K562 (cell line): ENCODE results near the gene PPP1R9B. TPM values are rescaled to one million over a fixed set of nuclear protein-coding genes. Genes with fewer than 3 reads are reported as not detected.

Experiments
- CHCHD3 ChIP-seq: fragments of 250-450 bp; sonication (Bioruptor Pico); IDR thresholded peaks from 2 replicates; pipeline ENCODE4 v2.1.2; 2022; ENCODE audit warnings: mild to moderate bottlenecking
- CREB1 ChIP-seq, 2 experiments: sonication (generic) in 1 of 2; formaldehyde crosslinking in 1 of 2; IDR thresholded peaks; 2 replicates each; pipeline versions ENCODE4 v1.6.1 to v1.8.0; 2012 to 2022; ENCODE audit warnings: inconsistent platforms in 1 of 2, mild to moderate bottlenecking in 1 of 2, missing genetic modification reagents in 1 of 2, moderate library complexity in 1 of 2
- HCFC1 ChIP-seq: IDR thresholded peaks from 2 replicates; pipeline ENCODE4 v1.6.1; 2012; ENCODE audit warnings: low read depth, low read length, improper control_type of control experiment
- HDAC2 ChIP-seq: fragments of 450-650 bp; IDR thresholded peaks from 2 replicates; pipeline ENCODE4 v1.6.1; 2016; ENCODE audit warnings: mild to moderate bottlenecking
- HNRNPH1 ChIP-seq: fragments of 200-400 bp; formaldehyde crosslinking; optimal IDR thresholded peaks from 2 replicates; pipeline ENCODE3; 2017; ENCODE audit warnings: low read depth, mild to moderate bottlenecking, low read length, moderate library complexity
- MAZ ChIP-seq, 2 experiments: fragments of 450-650 bp in 1 of 2; sonication (generic) in 1 of 2; formaldehyde crosslinking; IDR thresholded peaks in 1 of 2; conservative IDR thresholded peaks in 1 of 2; 2 replicates each; pipeline versions ENCODE4 v1.4.0 to v1.5.0; 2020; ENCODE audit warnings: mild to moderate bottlenecking in 1 of 2, missing genetic modification reagents in 1 of 2
- MYNN ChIP-seq, 2 experiments: sonication (generic); formaldehyde crosslinking in 1 of 2; IDR thresholded peaks; 2 replicates each; pipeline versions ENCODE4 v1.5.0 to v1.6.1; 2016 to 2020; ENCODE audit warnings: antibody characterized with exemption in 1 of 2, missing genetic modification reagents in 1 of 2
- SMAD2 ChIP-seq: fragments of 150-350 bp; IDR thresholded peaks from 2 replicates; pipeline ENCODE4 v1.6.1; 2014; ENCODE audit warnings: low read depth, mild to moderate bottlenecking, low read length
- ZFP36 ChIP-seq: fragments of 150-350 bp; IDR thresholded peaks from 2 replicates; pipeline ENCODE4 v1.6.1; 2018; ENCODE audit warnings: low read length, low read depth; ENCODE audit not compliant: partially characterized antibody
- ZNF224 ChIP-seq: sonication (generic); formaldehyde crosslinking; IDR thresholded peaks from 2 replicates; pipeline ENCODE4 v1.8.0; 2022; ENCODE audit warnings: mild to moderate bottlenecking, missing genetic modification reagents
- ZNF263 ChIP-seq: sonication (generic); formaldehyde crosslinking; IDR thresholded peaks from 2 replicates; pipeline ENCODE4 v1.8.0; 2022; ENCODE audit warnings: mild to moderate bottlenecking, missing genetic modification reagents, borderline replicate concordance
- polyA plus RNA-seq, 8 experiments: library from polyadenylated mRNA; depleted of rRNA in 4 of 8; stranded (reverse) in 5 of 8; unstranded in 3 of 8; fragments of >200 nt; fragmentation: Nextera tagmentation in 2 of 8; fragmentation: Illumina TruSeq in 1 of 8; extraction: Ambion mirVana in 2 of 8; extraction: Trizol in 1 of 8; gene quantifications; 2 replicates each; pipeline versions ENCODE4 v1.2.1 to v1.2.3, GENCODE V29; 2011 to 2014; ENCODE audit warnings: inconsistent platforms in 1 of 8, missing spikeins in 1 of 8
- total RNA-seq, 7 experiments: library from RNA; depleted of rRNA in 6 of 7; stranded (reverse); fragments of >200 nt in 6 of 7; fragmentation: Illumina TruSeq in 2 of 7; extraction: Trizol in 2 of 7; gene quantifications; 2 replicates each; pipeline versions ENCODE4 v1.2.1 to v1.2.3, GENCODE V29; 2011 to 2021; ENCODE audit warnings: low replicate concordance in 1 of 7
- TF ChIP-seq, protein P1 (sequence below), 2 experiments: IDR thresholded peaks; 2 replicates each; pipeline ENCODE4 v1.6.1; 2012; ENCODE audit warnings: improper control_type of control experiment in 2 of 2, low read depth in 2 of 2, low read length in 2 of 2, borderline replicate concordance in 1 of 2
- TF ChIP-seq, protein P2 (sequence below), 2 experiments: fragments of 250-450 bp in 1 of 2; fragments of 450-650 bp in 1 of 2; sonication (Bioruptor Pico) in 1 of 2; IDR thresholded peaks; 2 replicates each; pipeline versions ENCODE4 v1.6.1 to v1.8.0; 2016 to 2021; ENCODE audit warnings: mild to moderate bottlenecking in 2 of 2, moderate library complexity in 2 of 2, missing compliant biosample characterization in 1 of 2, missing genetic modification characterization in 1 of 2
- TF ChIP-seq, protein P3 (sequence below), 3 experiments: IDR thresholded peaks in 2 of 3; conservative IDR thresholded peaks in 1 of 3; 2 replicates each; pipeline ENCODE4 v1.5.1; 2011 to 2012; ENCODE audit warnings: low read length in 3 of 3, mild to moderate bottlenecking in 3 of 3, control low read depth in 2 of 3, improper control_type of control experiment in 1 of 3, inconsistent platforms in 1 of 3, low read depth in 1 of 3, mixed read lengths in 1 of 3, moderate library complexity in 1 of 3; ENCODE audit not compliant: insufficient read depth in 2 of 3
- TF ChIP-seq, protein P4 (sequence below): fragments of 450-650 bp; IDR thresholded peaks from 2 replicates; pipeline ENCODE4 v1.6.1; 2014; ENCODE audit warnings: low read depth, mild to moderate bottlenecking, moderate library complexity, borderline replicate concordance
- TF ChIP-seq, protein P5 (sequence below): sonication (generic); formaldehyde crosslinking; IDR thresholded peaks from 2 replicates; pipeline ENCODE4 v1.8.1; 2022; ENCODE audit warnings: missing genetic modification reagents

PPP1R9B gene
- total and polyA plus RNA-seq, 9 of the 15 experiments (the other 6 are each of a cell fraction or from before 2014, with no cell fraction given): 0.10 to 63.5 (median 24.7) TPM

DNA sequence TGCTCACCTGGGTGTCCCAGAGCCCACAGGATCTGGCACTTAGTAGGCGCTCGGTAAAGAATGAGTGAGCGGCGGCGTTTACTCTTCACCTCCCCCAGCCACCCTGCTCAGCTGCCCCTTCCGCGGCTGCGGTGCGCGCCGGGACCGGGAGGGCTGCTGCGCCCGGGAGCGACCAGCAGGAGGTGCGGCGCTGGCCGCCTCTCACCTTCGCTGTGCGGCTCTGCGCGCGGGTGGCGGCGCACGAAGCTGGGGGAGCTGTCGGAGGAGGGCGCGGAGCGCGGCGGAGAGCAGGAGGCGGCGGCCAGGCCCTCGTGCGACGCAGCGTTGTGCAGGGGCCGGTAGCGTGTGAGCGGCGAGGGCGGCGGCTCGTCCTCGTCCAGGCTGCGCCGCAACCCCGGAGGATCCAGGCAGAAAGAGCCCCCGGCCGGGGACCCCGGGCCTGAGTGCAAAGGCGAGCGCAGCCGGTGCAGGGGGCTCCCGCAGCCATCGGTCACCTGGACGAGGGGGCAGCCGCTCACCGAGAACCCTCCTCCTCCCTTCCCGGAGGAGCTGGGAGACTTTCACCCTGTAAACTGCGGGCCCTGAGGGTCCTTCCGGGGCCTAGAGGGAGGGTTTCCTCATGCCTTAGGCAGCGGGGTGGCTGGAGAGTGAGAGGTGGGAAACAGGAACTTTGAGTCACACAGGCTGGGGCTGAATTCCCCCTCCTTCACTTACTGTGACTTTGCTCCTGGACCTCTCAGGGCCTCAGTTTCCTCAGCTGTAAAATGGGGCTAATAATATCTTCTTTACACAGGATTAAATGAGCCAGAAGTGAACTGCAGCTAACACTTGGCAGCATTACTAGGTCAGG, 33.0 kb downstream of the PPP1R9B start (continued):
- TF ChIP-seq, protein P1, sequence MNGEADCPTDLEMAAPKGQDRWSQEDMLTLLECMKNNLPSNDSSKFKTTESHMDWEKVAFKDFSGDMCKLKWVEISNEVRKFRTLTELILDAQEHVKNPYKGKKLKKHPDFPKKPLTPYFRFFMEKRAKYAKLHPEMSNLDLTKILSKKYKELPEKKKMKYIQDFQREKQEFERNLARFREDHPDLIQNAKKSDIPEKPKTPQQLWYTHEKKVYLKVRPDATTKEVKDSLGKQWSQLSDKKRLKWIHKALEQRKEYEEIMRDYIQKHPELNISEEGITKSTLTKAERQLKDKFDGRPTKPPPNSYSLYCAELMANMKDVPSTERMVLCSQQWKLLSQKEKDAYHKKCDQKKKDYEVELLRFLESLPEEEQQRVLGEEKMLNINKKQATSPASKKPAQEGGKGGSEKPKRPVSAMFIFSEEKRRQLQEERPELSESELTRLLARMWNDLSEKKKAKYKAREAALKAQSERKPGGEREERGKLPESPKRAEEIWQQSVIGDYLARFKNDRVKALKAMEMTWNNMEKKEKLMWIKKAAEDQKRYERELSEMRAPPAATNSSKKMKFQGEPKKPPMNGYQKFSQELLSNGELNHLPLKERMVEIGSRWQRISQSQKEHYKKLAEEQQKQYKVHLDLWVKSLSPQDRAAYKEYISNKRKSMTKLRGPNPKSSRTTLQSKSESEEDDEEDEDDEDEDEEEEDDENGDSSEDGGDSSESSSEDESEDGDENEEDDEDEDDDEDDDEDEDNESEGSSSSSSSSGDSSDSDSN (IDR thresholded peaks at IDR 0.05; ENCODE audit: borderline replicate concordance in 1 of 2, low read depth in 2 of 2, low read length in 2 of 2): peak; percentile 96 to 99; a peak in 3 of 4 replicates
- TF ChIP-seq, protein P2, sequence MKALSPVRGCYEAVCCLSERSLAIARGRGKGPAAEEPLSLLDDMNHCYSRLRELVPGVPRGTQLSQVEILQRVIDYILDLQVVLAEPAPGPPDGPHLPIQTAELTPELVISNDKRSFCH (CRISPR knock-in tag; IDR thresholded peaks at IDR 0.05): no peak
- TF ChIP-seq, protein P2 (tag; IDR thresholded peaks at IDR 0.05): 0 out of 2 replicates have a peak, but pooled peaks have one; percentile 38
- TF ChIP-seq CREB1 (IDR thresholded peaks at IDR 0.05) (peak; percentile 27; the same call in 1 of the 2 replicates), CREB1 (CRISPR knock-in tag; IDR thresholded peaks at IDR 0.05) (no peak), ZFP36 (peak; percentile 20), HCFC1 (no peak), HDAC2 (no peak), CHCHD3 (no peak), MYNN (IDR thresholded peaks at IDR 0.05) (no peak), MYNN (CRISPR knock-in tag; IDR thresholded peaks at IDR 0.05) (no peak), SMAD2 (no peak), MAZ (CRISPR knock-in tag; conservative IDR thresholded peaks at IDR 0.05 in 1 of 2, IDR thresholded peaks at IDR 0.05 in 1 of 2) (peak; percentile 58 to 68; a peak in 3 of 4 replicates), ZNF224 (0 out of 2 replicates have a peak, but pooled peaks have one; percentile 20), HNRNPH1 (no peak), ZNF263 (CRISPR knock-in tag) (no peak)
- TF ChIP-seq, protein P3, sequence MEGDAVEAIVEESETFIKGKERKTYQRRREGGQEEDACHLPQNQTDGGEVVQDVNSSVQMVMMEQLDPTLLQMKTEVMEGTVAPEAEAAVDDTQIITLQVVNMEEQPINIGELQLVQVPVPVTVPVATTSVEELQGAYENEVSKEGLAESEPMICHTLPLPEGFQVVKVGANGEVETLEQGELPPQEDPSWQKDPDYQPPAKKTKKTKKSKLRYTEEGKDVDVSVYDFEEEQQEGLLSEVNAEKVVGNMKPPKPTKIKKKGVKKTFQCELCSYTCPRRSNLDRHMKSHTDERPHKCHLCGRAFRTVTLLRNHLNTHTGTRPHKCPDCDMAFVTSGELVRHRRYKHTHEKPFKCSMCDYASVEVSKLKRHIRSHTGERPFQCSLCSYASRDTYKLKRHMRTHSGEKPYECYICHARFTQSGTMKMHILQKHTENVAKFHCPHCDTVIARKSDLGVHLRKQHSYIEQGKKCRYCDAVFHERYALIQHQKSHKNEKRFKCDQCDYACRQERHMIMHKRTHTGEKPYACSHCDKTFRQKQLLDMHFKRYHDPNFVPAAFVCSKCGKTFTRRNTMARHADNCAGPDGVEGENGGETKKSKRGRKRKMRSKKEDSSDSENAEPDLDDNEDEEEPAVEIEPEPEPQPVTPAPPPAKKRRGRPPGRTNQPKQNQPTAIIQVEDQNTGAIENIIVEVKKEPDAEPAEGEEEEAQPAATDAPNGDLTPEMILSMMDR (IDR thresholded peaks at IDR 0.05 in 2 of 3, conservative IDR thresholded peaks at IDR 0.05 in 1 of 3; ENCODE audit: insufficient read depth in 2 of 3, low read depth in 1 of 3, low read length in 3 of 3): peak; percentile 73 to 97 (median 81)
- TF ChIP-seq, protein P4, sequence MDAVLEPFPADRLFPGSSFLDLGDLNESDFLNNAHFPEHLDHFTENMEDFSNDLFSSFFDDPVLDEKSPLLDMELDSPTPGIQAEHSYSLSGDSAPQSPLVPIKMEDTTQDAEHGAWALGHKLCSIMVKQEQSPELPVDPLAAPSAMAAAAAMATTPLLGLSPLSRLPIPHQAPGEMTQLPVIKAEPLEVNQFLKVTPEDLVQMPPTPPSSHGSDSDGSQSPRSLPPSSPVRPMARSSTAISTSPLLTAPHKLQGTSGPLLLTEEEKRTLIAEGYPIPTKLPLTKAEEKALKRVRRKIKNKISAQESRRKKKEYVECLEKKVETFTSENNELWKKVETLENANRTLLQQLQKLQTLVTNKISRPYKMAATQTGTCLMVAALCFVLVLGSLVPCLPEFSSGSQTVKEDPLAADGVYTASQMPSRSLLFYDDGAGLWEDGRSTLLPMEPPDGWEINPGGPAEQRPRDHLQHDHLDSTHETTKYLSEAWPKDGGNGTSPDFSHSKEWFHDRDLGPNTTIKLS: no peak
- TF ChIP-seq, protein P5, sequence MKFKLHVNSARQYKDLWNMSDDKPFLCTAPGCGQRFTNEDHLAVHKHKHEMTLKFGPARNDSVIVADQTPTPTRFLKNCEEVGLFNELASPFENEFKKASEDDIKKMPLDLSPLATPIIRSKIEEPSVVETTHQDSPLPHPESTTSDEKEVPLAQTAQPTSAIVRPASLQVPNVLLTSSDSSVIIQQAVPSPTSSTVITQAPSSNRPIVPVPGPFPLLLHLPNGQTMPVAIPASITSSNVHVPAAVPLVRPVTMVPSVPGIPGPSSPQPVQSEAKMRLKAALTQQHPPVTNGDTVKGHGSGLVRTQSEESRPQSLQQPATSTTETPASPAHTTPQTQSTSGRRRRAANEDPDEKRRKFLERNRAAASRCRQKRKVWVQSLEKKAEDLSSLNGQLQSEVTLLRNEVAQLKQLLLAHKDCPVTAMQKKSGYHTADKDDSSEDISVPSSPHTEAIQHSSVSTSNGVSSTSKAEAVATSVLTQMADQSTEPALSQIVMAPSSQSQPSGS (CRISPR knock-in tag): no peak; the same call in 1 of the 2 replicates
